ENCODE results near the gene MNX1. TPM values are rescaled to one million over a fixed set of nuclear protein-coding genes. Genes with fewer than 3 reads are reported as not detected.
A peak's percentile ranks its signal among the peaks of the same experiment; 100 is the strongest.

Gene MNX1
- total RNA-seq, 2 donors from 2014 or later = not detected

- ATAC-seq (no peak), DNase-seq (no peak)
- intact Hi-C loops (cut with DNase I) = no loop called here
Observed at GRCh38 chr7:157033483-157034473, 23.3 kb upstream of the MNX1 start.

DNA sequence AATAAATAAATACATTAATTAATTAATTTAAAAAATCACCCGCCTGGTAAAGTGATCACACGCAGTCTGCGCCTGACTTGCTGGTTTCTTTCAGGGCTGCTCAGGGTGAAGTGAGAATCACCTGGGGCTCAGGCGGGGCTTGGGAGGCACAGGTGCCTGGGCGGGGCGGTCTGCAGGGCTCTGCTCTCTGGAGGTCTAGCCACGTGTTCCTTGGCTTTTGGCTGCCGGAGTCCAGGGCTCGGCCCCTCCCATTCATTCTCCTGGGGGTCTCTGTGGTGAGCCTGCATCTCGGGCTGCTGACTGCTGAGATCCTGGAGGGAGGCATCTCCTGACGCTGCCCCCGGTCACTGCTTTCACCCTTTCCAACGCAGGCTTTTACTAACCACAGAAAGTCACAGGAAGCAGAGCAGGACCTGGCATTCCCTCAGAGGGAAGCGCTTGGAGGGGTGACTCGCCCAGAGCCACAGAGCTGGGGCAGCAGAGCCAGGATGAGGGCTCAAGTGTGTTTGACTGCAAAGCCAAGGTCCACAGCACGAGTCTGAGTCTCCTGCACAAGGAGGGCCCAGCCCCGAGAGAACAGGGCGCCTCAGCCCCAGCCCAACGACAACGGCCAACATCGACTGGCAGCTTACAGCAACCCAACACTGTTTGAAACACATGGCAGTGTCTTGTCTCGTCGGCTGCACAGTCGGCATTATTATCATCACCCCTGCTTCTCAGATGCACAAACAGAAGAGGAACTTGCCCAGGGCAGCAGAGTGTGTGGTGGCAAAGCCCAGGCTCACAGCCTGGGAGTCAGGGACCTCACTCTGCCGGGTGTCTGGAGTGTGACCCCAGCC, 22.4 kb upstream of the MNX1 start:
- intact Hi-C loops (cut with DNase I) = no loop called here
- DNase-seq (no peak), ATAC-seq (no peak)

DNA sequence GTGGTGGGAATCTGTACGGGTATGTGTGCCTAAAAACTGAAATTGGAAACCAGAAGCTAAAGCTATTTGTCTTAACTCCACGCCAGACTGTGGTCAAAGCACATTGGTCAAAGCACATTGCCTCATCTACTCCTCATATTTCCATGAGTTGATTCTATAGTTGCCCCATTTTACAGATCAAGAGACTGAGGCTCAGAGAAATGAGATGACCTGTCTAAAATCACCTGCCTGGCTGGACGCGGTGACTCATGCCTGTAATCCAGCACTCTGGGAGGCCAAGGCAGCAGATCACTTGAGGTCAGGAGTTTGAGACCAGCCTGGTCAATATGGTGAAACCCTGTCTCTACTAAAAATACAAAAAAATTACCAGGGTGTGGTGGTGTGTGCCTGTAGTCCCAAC, 21.7 kb upstream of the MNX1 start:
- ATAC-seq = no peak
- no peak for DNase-seq
- intact Hi-C loops (cut with DNase I) = no loop called here

GRCh38 chr7:157028199-157028903, 17.9 kb upstream of the MNX1 start:
- DNase-seq = no peak
- intact Hi-C loops (cut with DNase I) = no loop called here

DNA sequence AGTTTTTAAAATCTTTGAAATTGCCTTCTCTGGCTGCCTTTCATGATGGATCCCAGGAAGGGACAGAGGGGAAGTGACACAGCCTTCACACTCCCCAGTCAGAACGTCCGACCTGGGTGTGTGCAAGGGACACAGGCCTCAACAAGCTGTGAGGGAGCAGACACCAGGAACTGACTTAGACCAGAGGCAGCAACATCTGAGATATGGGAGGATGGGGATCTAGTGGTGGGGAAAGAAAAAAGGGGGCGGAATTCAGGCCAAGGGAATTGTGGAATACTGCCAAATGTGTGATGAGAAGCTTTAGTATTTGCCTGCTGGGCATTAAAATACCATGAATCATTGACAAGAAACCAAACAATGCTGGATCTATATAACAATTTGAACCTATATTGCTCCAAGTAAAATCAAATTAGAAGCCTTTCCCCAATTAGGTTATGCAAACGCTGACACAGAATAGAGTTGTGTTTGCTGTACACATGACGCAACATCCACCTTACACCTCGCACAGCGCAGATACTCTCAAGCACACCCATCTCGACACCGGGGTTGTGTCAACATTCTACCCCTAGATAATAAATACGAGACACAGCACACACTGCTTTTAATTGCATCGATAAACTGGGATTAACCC, 17.2 kb upstream of the MNX1 start:
- intact Hi-C loops (cut with DNase I) = no loop called here
- ATAC-seq (no peak), DNase-seq (no peak)

More at GRCh38 chr7:157028199-157028903, 17.9 kb upstream of the MNX1 start:
- no peak for ATAC-seq

- DNase-seq = no peak
- intact Hi-C loops (cut with DNase I) = no loop called here
- no peak for ATAC-seq
Observed at GRCh38 chr7:157024716-157025115, 14.3 kb upstream of the MNX1 start.

- DNase-seq (no peak), ATAC-seq (no peak)
- intact Hi-C loops (cut with DNase I) = no loop called here
Observed at GRCh38 chr7:157023589-157023905, 13.1 kb upstream of the MNX1 start.

- no peak for DNase-seq
- no peak for ATAC-seq
- intact Hi-C loops (cut with DNase I) = no loop called here
Observed at GRCh38 chr7:157022681-157023588, 12.5 kb upstream of the MNX1 start.

GRCh38 chr7:157021871-157022680, 11.6 kb upstream of the MNX1 start:
- ATAC-seq = no peak
- intact Hi-C loops (cut with DNase I) = no loop called here
- no peak for DNase-seq

DNA sequence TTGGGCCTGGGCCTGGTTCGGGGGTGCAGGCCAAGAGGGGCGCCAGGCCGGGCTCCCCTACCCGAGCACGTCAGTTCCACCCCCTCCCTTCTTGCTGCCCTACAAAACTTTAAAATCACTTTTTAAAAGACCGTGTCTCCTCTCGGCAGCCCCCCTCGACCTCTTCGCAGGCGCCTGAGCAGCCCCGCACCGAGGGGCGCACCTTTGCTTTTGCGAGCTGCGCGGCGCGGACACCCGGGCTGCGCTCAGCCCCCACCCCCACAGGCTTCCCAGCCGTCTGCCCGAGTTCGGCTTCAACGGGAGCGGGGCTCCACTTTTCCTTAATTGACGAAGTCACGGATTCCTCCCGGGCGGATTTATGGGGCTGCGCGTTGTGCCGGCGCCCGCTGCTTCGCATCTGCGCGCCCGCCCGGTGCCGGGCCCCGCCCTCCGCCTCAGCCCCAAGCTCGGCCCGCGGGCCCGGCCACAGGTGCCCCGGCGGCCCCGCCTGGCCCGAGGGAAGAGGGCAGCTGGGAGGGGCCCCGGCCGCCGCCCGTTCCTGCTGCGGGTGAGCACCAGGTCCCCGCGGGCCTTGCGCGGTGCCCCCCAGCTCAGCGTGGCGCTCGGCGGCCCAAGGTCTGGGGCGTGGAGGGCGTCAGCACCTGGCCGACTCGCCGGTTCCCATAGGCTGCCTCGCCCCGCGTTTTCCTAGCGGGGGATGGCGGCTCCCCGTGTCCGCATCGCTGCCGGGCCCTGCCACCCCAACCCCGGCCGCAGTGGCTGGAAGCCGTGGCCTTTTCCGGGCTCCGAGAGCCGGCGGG, 10.8 kb upstream of the MNX1 start:
- DNase-seq (no peak), ATAC-seq (peak in 1 of 2 donors; percentile 27)
- intact Hi-C loops (cut with DNase I) = no loop called here

- no peak for DNase-seq
- intact Hi-C loops (cut with DNase I) = no loop called here
- no peak for ATAC-seq
Observed at GRCh38 chr7:157020514-157021070, 10.1 kb upstream of the MNX1 start.

DNA sequence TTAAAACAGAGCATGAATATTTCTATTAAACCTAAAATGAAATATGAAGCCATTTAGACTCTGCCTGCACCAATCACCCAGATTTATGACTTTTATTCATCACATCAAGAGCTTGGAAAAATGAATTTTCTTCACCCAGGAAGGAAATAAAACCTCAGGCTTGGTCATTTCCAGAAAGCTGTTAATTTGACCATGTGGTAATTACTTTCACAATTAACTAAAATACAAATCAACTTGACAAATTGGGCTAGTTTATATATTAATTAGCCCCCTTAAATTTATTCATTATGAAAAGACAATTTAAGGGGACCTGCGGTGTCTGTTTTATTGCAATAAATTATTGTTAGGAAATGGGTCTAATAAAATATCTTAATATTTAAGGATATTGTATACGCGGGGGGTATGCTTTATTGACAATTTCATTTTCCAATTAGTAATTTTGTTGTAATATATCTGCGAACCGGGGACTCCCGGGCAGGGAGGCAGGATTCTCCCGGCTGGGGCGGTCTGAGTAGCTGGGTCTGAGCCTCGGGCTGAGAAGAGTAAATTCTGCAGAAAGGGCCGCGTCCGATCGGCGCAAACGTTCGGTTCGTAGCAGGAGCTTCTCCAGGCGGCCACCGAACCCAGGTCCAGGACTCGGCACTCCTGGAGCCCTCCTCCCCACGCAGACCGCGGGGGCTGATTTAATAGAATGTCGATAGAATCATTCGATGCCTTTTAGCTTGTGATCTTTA, 9.4 kb upstream of the MNX1 start:
- no peak for ATAC-seq
- intact Hi-C loops (cut with DNase I) = no loop called here
- DNase-seq = no peak

GRCh38 chr7:157018997-157019608, 8.6 kb upstream of the MNX1 start:
- intact Hi-C loops (cut with DNase I) = no loop called here
- DNase-seq (no peak), ATAC-seq (no peak)

- intact Hi-C loops (cut with DNase I) = no loop called here
- DNase-seq (no peak), ATAC-seq (no peak)
Observed at GRCh38 chr7:157018328-157018996, 8.0 kb upstream of the MNX1 start.

Measured in left cardiac atrium (tissue), 4 donors.